Mammary epithelial cell (primary cell): ENCODE results near the gene ATP8A2.

Source experiments
- CTCF ChIP-seq, 2 donors: IDR thresholded peaks in 1 of 2; conservative IDR thresholded peaks in 1 of 2; 2 replicates each; pipeline ENCODE4 v1.5.1; 2011 to 2012; ENCODE audit warnings: inconsistent platforms in 2 of 2, low read length in 2 of 2, mild to moderate bottlenecking in 2 of 2, control low read depth in 1 of 2, low read depth in 1 of 2; ENCODE audit not compliant: insufficient read depth in 1 of 2; ENCODE audit errors: extremely low read depth in 1 of 2
- EZH2 ChIP-seq: IDR thresholded peaks from 2 replicates; pipeline ENCODE4 v1.6.1; 2012; ENCODE audit warnings: low read length, inconsistent platforms, borderline replicate concordance

DNA sequence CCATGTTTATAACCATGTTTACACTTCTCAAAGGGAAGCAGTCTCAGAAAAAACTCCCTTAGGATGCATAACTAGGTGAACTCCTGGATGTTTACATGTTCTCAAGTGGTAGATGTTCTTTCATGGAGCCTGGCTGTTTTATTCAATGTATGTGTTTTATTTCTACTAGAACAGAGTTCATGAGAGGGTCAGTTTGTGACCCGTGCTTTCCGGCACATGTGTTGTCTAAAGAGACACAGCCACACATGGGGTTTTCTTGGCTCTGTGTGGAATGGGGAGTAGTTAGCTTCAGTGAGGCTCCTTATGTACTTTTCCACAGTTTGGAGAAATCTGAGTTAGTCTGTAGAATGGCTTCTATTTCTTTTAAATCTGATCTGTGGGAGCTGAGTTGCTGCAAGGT lies 60.9 kb downstream of the ATP8A2 start:
- TF ChIP-seq CTCF (conservative IDR thresholded peaks at IDR 0.05 in 1 of 2, IDR thresholded peaks at IDR 0.05 in 1 of 2; ENCODE audit: extremely low read depth in 1 of 2, insufficient read depth in 1 of 2, low read depth in 1 of 2, low read length in 2 of 2): no peak
- TF ChIP-seq EZH2: no peak
